Pancreas (tissue), 10 donors: ENCODE data around the gene PHKA2. TPM values are rescaled to one million over a fixed set of nuclear protein-coding genes. Genes with fewer than 3 reads are reported as not detected.
A peak's percentile ranks its signal among the peaks of the same experiment; 100 is the strongest.

ENCODE experiments used
- ATAC-seq, 4 donors: fragments of 200-7000 bp; cut with Tn5 transposase; one replicate each; pipeline versions ENCODE4 v1.8.0 to v1.9.1; 2020; ENCODE audit warnings: mild to moderate bottlenecking in 4 of 4, moderate library complexity in 4 of 4
- DNase-seq, 6 donors: peaks; one replicate each; pipeline ENCODE4 v3.0.0-alpha.2; 2020
- FAIRE-seq: peaks from 2 replicates; lab custom pipeline; 2012; peaks lifted over from hg19 to GRCh38; lab: Jason Lieb, UNC
- H3K27ac ChIP-seq, 4 donors: fragments of 200-600 bp; sonication (generic); 1 replicate in 3 of 4; 2 replicates in 1 of 4; pipeline versions ENCODE4 v1.5.0 to v1.8.0; 2020
- H3K27me3 ChIP-seq, 4 donors: fragments of 200-600 bp; one replicate each; pipeline ENCODE4 v1.8.0; 2021
- H3K36me3 ChIP-seq, 3 donors: fragments of 200-600 bp; sonication (generic) in 1 of 3; one replicate each; pipeline versions ENCODE4 v1.5.0 to v1.8.0; 2020 to 2021
- H3K4me1 ChIP-seq, 3 donors: fragments of 200-600 bp; one replicate each; pipeline ENCODE4 v1.8.0; 2021
- H3K4me3 ChIP-seq, 4 donors: fragments of 200-600 bp; sonication (generic) in 2 of 4; one replicate each; pipeline versions ENCODE4 v1.5.0 to v1.8.0; 2020 to 2021
- H3K9me3 ChIP-seq, 4 donors: fragments of 200-600 bp; one replicate each; pipeline ENCODE4 v1.8.0; 2021
- CTCF ChIP-seq, 4 donors: fragments of 200-600 bp; sonication (generic) in 3 of 4; IDR thresholded peaks; one replicate each; pipeline versions ENCODE4 v1.5.0 to v1.8.0; 2021; ENCODE audit warnings: antibody characterized with exemption in 4 of 4
- WGBS, 2 donors: extraction: QIAGEN DNeasy Blood & Tissue Kit; methylation state at CpG; one replicate each; pipeline ENCODE4 v1.1.7; 2013; 5-methylcytosine and 5-hydroxymethylcytosine counted together
- intact Hi-C, 3 donors: fragments of 100-400 bp; cut with DNase I; formaldehyde crosslinking; loops; one replicate each; pipeline versions ENCODE4 v1.11.1 to v1.14.2; 2022
- polyA plus RNA-seq, 2 donors: library from polyadenylated mRNA; stranded (reverse); fragments of 200-250 nt; gene quantifications; one replicate each; pipeline ENCODE4 v1.2.3, GENCODE V29; 2013
- total RNA-seq, 6 donors: library from RNA; stranded (reverse); fragmentation: NEBNext Ultra II Directional in 4 of 6; extraction: Animal tissue kit (Norgen Biotek cat#: 25700) in 4 of 6; gene quantifications; one replicate each; pipeline versions ENCODE4 v1.2.1 to v1.2.4, GENCODE V29; 2021 to 2023
- donor health status: healthy with polysubstance abuse.
- donor health status: DM: no; HTN: no; CAD: no; lungs with moderate emphysema.
- donor health status: DM: no; HTN: no; CAD: no.
- donor health status: control.
- donor health status: control.
- donor health status: Bipolar disorder and iron deficiency.
- donor health status: DM: yes; HTN: yes; CAD: no.
- donor health status: DM: no; HTN: no; CAD: no.
- donor health status: DM: no; HTN: no; CAD: no.
- donor health status: DM: yes; HTN: yes; CAD: no.

Gene PHKA2
- total and polyA plus RNA-seq, 8 donors = 16.0 to 72.7 (median 22.6) TPM

- ATAC-seq (peak in 2 of 4 donors; percentile 34 to 38), DNase-seq (no peak), FAIRE-seq (no peak)
- no peak overlapping the region for H3K4me3 ChIP-seq
- 43 to 53% methylated on average over 8 of the region's 8 CpGs for WGBS, 2 donors
- H3K27me3 ChIP-seq = no peaks in the 10 kb centered on the region
- H3K4me1 ChIP-seq = no peaks in the 10 kb centered on the region
- peaks cover 0 to 8% (median 0%) of the 10 kb centered on the region in 3 donors for H3K36me3 ChIP-seq
- intact Hi-C loops = no loop called here
- no peak overlapping the region for H3K27ac ChIP-seq
- no peak for TF ChIP-seq CTCF (IDR thresholded peaks at IDR 0.05)
- H3K9me3 ChIP-seq = no peaks in the 10 kb centered on the region
These were observed 63.8 kb downstream of the PHKA2 start for GRCh38 chrX:18920079-18920478.

- FAIRE-seq = no peak
- Histone ChIP-seq H3K27ac (no peak overlapping the region), H3K27me3 (no peaks in the 10 kb centered on the region), H3K4me3 (no peak overlapping the region), H3K9me3 (no peaks in the 10 kb centered on the region), H3K4me1 (no peaks in the 10 kb centered on the region), H3K36me3 (peaks cover 0 to 8% (median 0%) of the 10 kb centered on the region in 3 donors)
- 83 to 94% methylated on average over 7 of the region's 7 CpGs for WGBS, 2 donors
- DNase-seq = no peak
- intact Hi-C loops = no loop called here
- ATAC-seq = peak in 1 of 4 donors; percentile 36
- TF ChIP-seq CTCF (IDR thresholded peaks at IDR 0.05) = no peak
These were observed 66.1 kb downstream of the PHKA2 start for GRCh38 chrX:18917831-18918230.

DNA sequence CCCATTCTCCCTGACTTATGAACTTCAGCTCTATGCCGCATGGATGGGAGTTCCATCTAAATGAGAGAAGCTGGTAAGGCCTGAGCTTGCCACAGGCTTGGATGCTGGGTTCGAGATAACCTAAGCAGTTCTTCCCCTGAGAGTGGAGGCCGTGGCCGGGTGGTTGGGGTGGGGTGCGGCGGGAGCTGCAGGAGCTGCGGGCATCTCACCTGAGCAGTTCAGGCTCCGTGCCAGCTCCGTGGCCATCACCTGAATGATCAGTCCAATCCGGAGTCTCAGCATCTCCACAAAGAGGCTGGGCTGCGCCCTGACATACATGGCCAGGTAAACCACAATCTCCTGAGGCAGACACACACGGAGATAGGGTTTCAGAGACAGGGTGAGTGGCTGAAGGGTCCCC is 77.6 kb downstream of the PHKA2 start:
- no peak overlapping the region for H3K4me3 ChIP-seq
- H3K9me3 ChIP-seq = no peaks in the 10 kb centered on the region
- intact Hi-C loops = loop anchor here in 1 of 3 donors (10.0 kb wide), 1 partner anchor 501 kb away; no protein-coding TSS in a partner anchor
- ATAC-seq = no peak
- FAIRE-seq = no peak
- H3K36me3 ChIP-seq = no peaks in the 10 kb centered on the region
- no peak overlapping the region for H3K27ac ChIP-seq
- no peaks in the 10 kb centered on the region for H3K27me3 ChIP-seq
- no peak for DNase-seq
- 90 to 91% methylated on average over 12 of the region's 12 CpGs for WGBS, 2 donors
- H3K4me1 ChIP-seq = no peaks in the 10 kb centered on the region
- TF ChIP-seq CTCF (IDR thresholded peaks at IDR 0.05) = no peak

- TF ChIP-seq CTCF (IDR thresholded peaks at IDR 0.05) = no peak
- no peak for ATAC-seq
- intact Hi-C loops = loop anchor here in 1 of 3 donors (10.0 kb wide), 1 partner anchor 496 kb away; no protein-coding TSS in a partner anchor
- Histone ChIP-seq H3K27me3 (no peaks in the 10 kb centered on the region), H3K4me1 (no peaks in the 10 kb centered on the region), H3K9me3 (no peaks in the 10 kb centered on the region), H3K4me3 (no peak overlapping the region), H3K27ac (no peak overlapping the region), H3K36me3 (no peaks in the 10 kb centered on the region)
- FAIRE-seq = no peak
- WGBS, 2 donors = 79 to 83% methylated on average over 15 of the region's 15 CpGs
- DNase-seq = no peak
These were observed 83.4 kb downstream of the PHKA2 start for GRCh38 chrX:18900401-18900976.

GRCh38 chrX:18899796-18900380 is 84.0 kb downstream of the PHKA2 start:
- DNase-seq = no peak
- ATAC-seq = peak in 3 of 4 donors; percentile 27 to 43 (median 41)
- Histone ChIP-seq H3K9me3 (no peaks in the 10 kb centered on the region), H3K27ac (no peak overlapping the region), H3K27me3 (no peaks in the 10 kb centered on the region), H3K4me1 (no peaks in the 10 kb centered on the region), H3K36me3 (no peaks in the 10 kb centered on the region), H3K4me3 (no peak overlapping the region)
- TF ChIP-seq CTCF (IDR thresholded peaks at IDR 0.05) = no peak
- 60 to 70% methylated on average over 13 of the region's 13 CpGs for whole genome bisulfite sequencing, 2 donors
- FAIRE-seq = no peak
- intact Hi-C loops = loop anchor here in 1 of 3 donors (10.0 kb wide), 1 partner anchor 495 kb away; no protein-coding TSS in a partner anchor
